Thyroid gland (tissue), 4 donors: ENCODE data around the gene LAMA4. TPM values are rescaled to one million over a fixed set of nuclear protein-coding genes. Genes with fewer than 3 reads are reported as not detected.

ENCODE experiments used
- DNase-seq, 2 donors: peaks; one replicate each; pipeline ENCODE4 v3.0.0-alpha.2; 2019
- H3K27ac ChIP-seq, 3 donors: fragments of 200-600 bp; sonication (generic); 1 replicate in 2 of 3; 2 replicates in 1 of 3; pipeline ENCODE4 v1.5.1; 2016 to 2019; ENCODE audit warnings: mild to moderate bottlenecking in 1 of 3, moderate library complexity in 1 of 3
- H3K27me3 ChIP-seq: fragments of 200-600 bp; sonication (generic); one replicate; pipeline ENCODE4 v1.5.1; 2019
- H3K36me3 ChIP-seq, 2 donors: fragments of 200-600 bp; sonication (generic); one replicate each; pipeline ENCODE4 v1.5.1; 2016 to 2019
- H3K4me1 ChIP-seq, 2 donors: fragments of 200-600 bp; sonication (generic); one replicate each; pipeline ENCODE4 v1.5.1; 2017 to 2019
- H3K4me3 ChIP-seq, 3 donors: fragments of 200-600 bp; sonication (generic); replicated peaks in 1 of 3; 1 replicate in 2 of 3; 2 replicates in 1 of 3; pipeline ENCODE4 v1.5.1; 2016; ENCODE audit warnings: mild to moderate bottlenecking in 1 of 3
- H3K9me3 ChIP-seq: fragments of 200-600 bp; sonication (generic); one replicate; pipeline ENCODE4 v1.5.1; 2017
- CTCF ChIP-seq, 6 experiments: fragments of 200-600 bp in 3 of 6; fragments of 450-650 bp in 3 of 6; sonication (generic) in 3 of 6; IDR thresholded peaks; one replicate each; pipeline ENCODE4 v1.5.1; 2016 to 2019; ENCODE audit warnings: antibody characterized with exemption in 6 of 6, mild to moderate bottlenecking in 2 of 6, inconsistent platforms in 1 of 6, moderate library complexity in 1 of 6
- POLR2A ChIP-seq, 2 donors: fragments of 450-650 bp; IDR thresholded peaks; one replicate each; pipeline ENCODE4 v1.6.1; 2017; ENCODE audit warnings: antibody characterized with exemption in 2 of 2, mild to moderate bottlenecking in 2 of 2, moderate library complexity in 1 of 2
- WGBS, 2 donors: methylation state at CpG; one replicate each; pipeline ENCODE4 v1.1.5; 2017; 5-methylcytosine and 5-hydroxymethylcytosine counted together
- intact Hi-C: fragments of 100-400 bp; cut with DNase I; formaldehyde crosslinking; loops from one replicate; pipeline ENCODE4 v1.15.1; 2023
- total RNA-seq, 4 donors: library from RNA; depleted of rRNA; stranded (reverse); fragments of >200 nt; gene quantifications; one replicate each; pipeline ENCODE4 v1.2.3, GENCODE V29; 2016

LAMA4 gene
- total RNA-seq, 4 donors from 2014 or later = 29.9 to 40.0 (median 35.3) TPM

- 83 to 87% methylated on average over 1 of the region's 1 CpG for WGBS, 2 donors
- intact Hi-C loops = no loop called here
- H3K4me1 ChIP-seq = no peaks in the 10 kb centered on the region
- H3K36me3 ChIP-seq = no peaks in the 10 kb centered on the region
- no peak overlapping the region for H3K27ac ChIP-seq
- no peaks in the 10 kb centered on the region for H3K9me3 ChIP-seq
- H3K4me3 ChIP-seq = no peak overlapping the region
- DNase-seq = no peak
- TF ChIP-seq POLR2A (IDR thresholded peaks at IDR 0.05) (no peak), CTCF (IDR thresholded peaks at IDR 0.05) (no peak)
- H3K27me3 ChIP-seq = no peaks in the 10 kb centered on the region
These were observed 58.1 kb downstream of the LAMA4 start for GRCh38 chr6:112196306-112196705.

DNA sequence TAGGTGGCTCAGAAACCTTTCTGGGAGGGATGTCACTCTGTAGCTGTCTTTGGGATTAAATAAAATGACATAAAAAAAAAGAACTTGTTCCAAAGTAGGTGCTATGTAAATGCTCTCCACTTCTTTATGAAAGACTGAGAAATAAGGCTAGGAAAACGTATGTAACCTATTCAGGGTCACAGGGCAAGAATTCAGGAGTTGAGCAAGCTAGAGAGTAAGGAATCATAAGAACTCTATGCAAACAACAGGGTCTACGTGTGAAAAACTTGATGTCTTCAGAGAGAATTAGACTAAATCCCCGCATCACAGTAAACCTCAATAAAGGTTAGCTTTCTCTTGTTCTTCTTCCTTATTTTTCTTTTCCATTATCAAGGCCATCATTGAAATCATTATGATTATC, 59.2 kb downstream of the LAMA4 start:
- no peak for DNase-seq
- intact Hi-C loops = no loop called here
- no peak overlapping the region for H3K4me3 ChIP-seq
- H3K36me3 ChIP-seq = no peaks in the 10 kb centered on the region
- 85 to 87% methylated on average over 3 of the region's 3 CpGs for WGBS, 2 donors
- TF ChIP-seq CTCF (IDR thresholded peaks at IDR 0.05) (no peak), POLR2A (IDR thresholded peaks at IDR 0.05) (no peak)
- no peak overlapping the region for H3K27ac ChIP-seq
- H3K9me3 ChIP-seq = no peaks in the 10 kb centered on the region
- H3K27me3 ChIP-seq = no peaks in the 10 kb centered on the region
- H3K4me1 ChIP-seq = no peaks in the 10 kb centered on the region

GRCh38 chr6:112194511-112194910, 59.9 kb downstream of the LAMA4 start:
- no peak for TF ChIP-seq CTCF (IDR thresholded peaks at IDR 0.05)
- TF ChIP-seq POLR2A (IDR thresholded peaks at IDR 0.05) = no peak
- no peak overlapping the region for H3K27ac ChIP-seq

DNA sequence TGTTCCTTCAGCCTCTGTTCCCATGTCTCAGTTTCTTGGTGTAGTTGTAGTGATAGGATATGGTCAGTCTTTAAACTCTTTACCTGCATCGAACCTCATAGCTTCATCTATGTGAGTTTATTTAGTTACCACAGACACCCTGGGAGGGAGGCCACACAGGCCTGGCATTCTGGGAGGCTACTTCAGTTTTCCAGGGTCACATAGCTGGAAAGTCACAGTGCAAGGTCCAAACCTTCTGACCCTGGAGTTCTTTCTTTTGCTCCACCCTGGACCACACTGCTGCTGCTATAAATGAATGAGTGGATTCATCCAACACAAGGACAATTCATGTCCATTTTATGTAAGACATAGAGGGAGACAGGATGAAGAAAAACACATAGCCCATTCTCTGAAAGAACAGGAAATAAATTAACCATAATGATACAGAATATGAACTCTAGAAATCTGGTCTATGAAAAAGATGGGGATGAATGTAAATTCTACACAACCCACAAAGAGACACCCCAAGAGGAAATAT, 60.8 kb downstream of the LAMA4 start:
- TF ChIP-seq POLR2A (IDR thresholded peaks at IDR 0.05) (no peak), CTCF (IDR thresholded peaks at IDR 0.05) (no peak)
- Histone ChIP-seq H3K9me3 (no peaks in the 10 kb centered on the region), H3K27me3 (no peaks in the 10 kb centered on the region), H3K27ac (no peak overlapping the region), H3K36me3 (no peaks in the 10 kb centered on the region), H3K4me3 (no peak overlapping the region), H3K4me1 (no peaks in the 10 kb centered on the region)
- intact Hi-C loops = no loop called here
- WGBS, 2 donors = 64 to 80% methylated on average over 1 of the region's 1 CpG
- DNase-seq = no peak

More at GRCh38 chr6:112194511-112194910, 59.9 kb downstream of the LAMA4 start:
- WGBS, 2 donors = 93 to 96% methylated on average over 1 of the region's 1 CpG
- no peaks in the 10 kb centered on the region for H3K4me1 ChIP-seq
- DNase-seq = no peak
- H3K36me3 ChIP-seq = no peaks in the 10 kb centered on the region
- intact Hi-C loops = no loop called here
- H3K4me3 ChIP-seq = no peak overlapping the region
- no peaks in the 10 kb centered on the region for H3K27me3 ChIP-seq
- H3K9me3 ChIP-seq = no peaks in the 10 kb centered on the region

DNA sequence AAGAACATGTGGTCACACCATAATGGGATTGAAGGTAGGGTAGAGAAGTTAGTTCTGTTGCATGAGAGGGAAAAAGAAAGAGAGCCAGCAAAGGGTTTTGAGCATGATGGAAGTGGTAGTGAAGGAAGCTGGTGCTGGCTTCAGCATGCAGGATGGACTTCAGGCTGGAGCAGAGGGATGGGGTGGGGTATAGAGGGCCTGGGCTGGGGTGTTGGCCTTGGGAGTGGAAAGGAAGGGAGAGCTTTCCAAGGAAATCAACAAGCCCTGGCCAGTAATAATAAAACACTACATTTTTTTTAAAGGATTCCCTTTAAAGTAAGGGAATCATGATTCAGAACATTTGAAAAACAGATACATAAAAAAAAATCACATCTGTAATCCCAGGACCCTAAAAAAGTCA, 61.2 kb downstream of the LAMA4 start:
- intact Hi-C loops = no loop called here
- TF ChIP-seq CTCF (IDR thresholded peaks at IDR 0.05) (no peak), POLR2A (IDR thresholded peaks at IDR 0.05) (no peak)
- H3K9me3 ChIP-seq = no peaks in the 10 kb centered on the region
- no peak for DNase-seq
- no peaks in the 10 kb centered on the region for H3K27me3 ChIP-seq
- no peaks in the 10 kb centered on the region for H3K4me1 ChIP-seq
- no peak overlapping the region for H3K27ac ChIP-seq
- no peaks in the 10 kb centered on the region for H3K36me3 ChIP-seq
- H3K4me3 ChIP-seq = no peak overlapping the region
